ENCODE data around the gene FAAP20. TPM values are rescaled to one million over a fixed set of nuclear protein-coding genes. Genes with fewer than 3 reads are reported as not detected.

The FAAP20 gene
- polyA plus RNA-seq, 1 donor: 27.3 TPM

Other genes with a start within 250 kb of the FAAP20 start
- 0.76 TPM for gene CFAP74, start 191.0 kb downstream of the FAAP20 start, polyA plus RNA-seq (ENCODE audit: insufficient read length)
- gene GABRD, start 175.4 kb downstream of the FAAP20 start, polyA plus RNA-seq (ENCODE audit: insufficient read length): 2.1 TPM
- gene PRKCZ, start 144.4 kb downstream of the FAAP20 start, polyA plus RNA-seq (ENCODE audit: insufficient read length): 29.7 TPM
- 48.5 TPM for gene SKI, start 33.5 kb upstream of the FAAP20 start, polyA plus RNA-seq (ENCODE audit: insufficient read length)
- 16.1 TPM for gene MORN1, start 196.8 kb upstream of the FAAP20 start, polyA plus RNA-seq (ENCODE audit: insufficient read length)
- 129 TPM for gene RER1, start 197.1 kb upstream of the FAAP20 start, polyA plus RNA-seq (ENCODE audit: insufficient read length)
- gene PEX10, start 217.8 kb upstream of the FAAP20 start, polyA plus RNA-seq (ENCODE audit: insufficient read length): 21.5 TPM